Measurements from ENCODE around the gene SP140L. TPM values are rescaled to one million over a fixed set of nuclear protein-coding genes. Genes with fewer than 3 reads are reported as not detected.

The SP140L gene
- polyA plus RNA-seq, 1 of the 3 experiments (the other 2 are of a cell fraction) = 13.5 TPM

DNA sequence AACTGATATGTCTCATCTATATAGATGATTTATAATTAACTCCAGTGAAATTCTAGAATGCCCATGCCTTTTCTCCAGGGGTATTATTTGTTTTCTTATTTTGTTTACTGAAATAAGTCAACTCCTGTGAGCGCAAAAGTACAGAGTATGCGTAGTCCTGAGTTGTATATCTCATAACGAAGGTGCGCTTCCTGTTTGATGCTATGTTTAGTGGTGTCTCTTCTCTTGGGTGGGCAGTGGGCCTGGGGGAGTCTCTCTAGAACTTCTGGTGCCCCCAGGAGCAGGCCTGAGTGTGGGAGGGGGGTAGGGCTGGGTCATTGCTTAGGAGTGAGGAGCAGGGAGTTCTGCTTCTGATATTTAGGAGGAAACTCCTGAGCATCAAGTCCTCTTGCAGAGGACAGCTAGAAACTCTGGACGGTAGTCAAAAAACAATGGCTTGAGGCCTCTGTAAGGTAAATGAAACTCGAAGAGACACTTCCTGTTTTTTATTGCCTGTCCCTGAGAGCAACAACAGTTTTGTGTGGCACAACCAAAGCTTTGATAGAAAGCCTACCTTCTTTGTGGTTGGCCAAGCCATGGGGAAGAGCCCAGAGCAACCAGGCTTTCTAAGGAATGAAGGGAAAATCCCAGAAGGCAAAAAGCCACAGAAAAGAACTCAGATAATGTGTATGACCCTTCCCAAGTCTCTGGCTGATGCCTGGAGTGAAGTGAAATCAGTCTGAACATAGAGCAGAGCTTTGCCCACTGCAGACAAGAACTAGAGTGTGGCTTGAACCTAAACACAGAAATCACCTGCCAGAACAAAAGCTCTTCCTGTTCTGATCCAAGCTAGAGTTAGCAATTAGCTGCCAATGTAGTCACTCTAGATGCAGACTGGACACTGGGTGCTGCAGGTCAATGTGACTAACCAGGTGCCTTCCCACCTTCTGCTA lies 8.5 kb upstream of the SP140L start:
- Histone ChIP-seq H3K4me3 (ENCODE audit: low read depth in 2 of 2, low read length in 1 of 2) (no peak overlapping the region), H4K20me1 (ENCODE audit: insufficient read depth) (no peaks in the 10 kb centered on the region), H3K9ac (no peak overlapping the region), H2AFZ (ENCODE audit: low read depth) (no peak overlapping the region), H3F3A (replicated peaks; ENCODE audit: insufficient read depth) (no peaks in the 10 kb centered on the region), H3K9me2 (no peaks in the 10 kb centered on the region), H3K4me2 (no peak overlapping the region), H3K27ac (ENCODE audit: low read depth in 2 of 2, low read length in 1 of 2) (no peak overlapping the region), H3K27me3 (ENCODE audit: insufficient read depth) (no peaks in the 10 kb centered on the region), H3K4me1 (ENCODE audit: control insufficient read depth in 1 of 2, insufficient read depth in 2 of 2, low read depth in 1 of 2, low read length in 1 of 2) (no peaks in the 10 kb centered on the region), H3K36me3 (replicated peaks in 1 of 2; ENCODE audit: control insufficient read depth in 1 of 2, insufficient read depth in 2 of 2, low read length in 1 of 2) (no peaks in the 10 kb centered on the region), H3K79me2 (ENCODE audit: insufficient read depth) (no peaks in the 10 kb centered on the region), H3K9me3 (no peaks in the 10 kb centered on the region)
- TF ChIP-seq, protein P1, sequence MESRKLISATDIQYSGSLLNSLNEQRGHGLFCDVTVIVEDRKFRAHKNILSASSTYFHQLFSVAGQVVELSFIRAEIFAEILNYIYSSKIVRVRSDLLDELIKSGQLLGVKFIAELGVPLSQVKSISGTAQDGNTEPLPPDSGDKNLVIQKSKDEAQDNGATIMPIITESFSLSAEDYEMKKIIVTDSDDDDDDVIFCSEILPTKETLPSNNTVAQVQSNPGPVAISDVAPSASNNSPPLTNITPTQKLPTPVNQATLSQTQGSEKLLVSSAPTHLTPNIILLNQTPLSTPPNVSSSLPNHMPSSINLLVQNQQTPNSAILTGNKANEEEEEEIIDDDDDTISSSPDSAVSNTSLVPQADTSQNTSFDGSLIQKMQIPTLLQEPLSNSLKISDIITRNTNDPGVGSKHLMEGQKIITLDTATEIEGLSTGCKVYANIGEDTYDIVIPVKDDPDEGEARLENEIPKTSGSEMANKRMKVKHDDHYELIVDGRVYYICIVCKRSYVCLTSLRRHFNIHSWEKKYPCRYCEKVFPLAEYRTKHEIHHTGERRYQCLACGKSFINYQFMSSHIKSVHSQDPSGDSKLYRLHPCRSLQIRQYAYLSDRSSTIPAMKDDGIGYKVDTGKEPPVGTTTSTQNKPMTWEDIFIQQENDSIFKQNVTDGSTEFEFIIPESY (IDR thresholded peaks at IDR 0.05; ENCODE audit: borderline replicate concordance, low read depth) = no peak
- TF ChIP-seq FOSL2 (IDR thresholded peaks at IDR 0.05; ENCODE audit: borderline replicate concordance, low read depth) = no peak
- TF ChIP-seq, protein P2, sequence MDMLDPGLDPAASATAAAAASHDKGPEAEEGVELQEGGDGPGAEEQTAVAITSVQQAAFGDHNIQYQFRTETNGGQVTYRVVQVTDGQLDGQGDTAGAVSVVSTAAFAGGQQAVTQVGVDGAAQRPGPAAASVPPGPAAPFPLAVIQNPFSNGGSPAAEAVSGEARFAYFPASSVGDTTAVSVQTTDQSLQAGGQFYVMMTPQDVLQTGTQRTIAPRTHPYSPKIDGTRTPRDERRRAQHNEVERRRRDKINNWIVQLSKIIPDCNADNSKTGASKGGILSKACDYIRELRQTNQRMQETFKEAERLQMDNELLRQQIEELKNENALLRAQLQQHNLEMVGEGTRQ (IDR thresholded peaks at IDR 0.05; ENCODE audit: borderline replicate concordance, low read depth, low read length) = no peak
- TF ChIP-seq RCOR1 (IDR thresholded peaks at IDR 0.05; ENCODE audit: low read length) = no peak
- TF ChIP-seq RAD21 (IDR thresholded peaks at IDR 0.05; ENCODE audit: low read length) = no peak
- no peak for TF ChIP-seq SIN3A (IDR thresholded peaks at IDR 0.05; ENCODE audit: borderline replicate concordance, low read depth, low read length)
- TF ChIP-seq FOXJ3 (CRISPR knock-in tag; IDR thresholded peaks at IDR 0.05) = no peak
- no peak for TF ChIP-seq TAF1 (IDR thresholded peaks at IDR 0.05; ENCODE audit: borderline replicate concordance, low read depth, low read length)
- TF ChIP-seq SMC3 (IDR thresholded peaks at IDR 0.05; ENCODE audit: low read depth, low read length) = no peak
- no peak for TF ChIP-seq RXRA (IDR thresholded peaks at IDR 0.05; ENCODE audit: borderline replicate concordance, low read depth)
- TF ChIP-seq, protein P3, sequence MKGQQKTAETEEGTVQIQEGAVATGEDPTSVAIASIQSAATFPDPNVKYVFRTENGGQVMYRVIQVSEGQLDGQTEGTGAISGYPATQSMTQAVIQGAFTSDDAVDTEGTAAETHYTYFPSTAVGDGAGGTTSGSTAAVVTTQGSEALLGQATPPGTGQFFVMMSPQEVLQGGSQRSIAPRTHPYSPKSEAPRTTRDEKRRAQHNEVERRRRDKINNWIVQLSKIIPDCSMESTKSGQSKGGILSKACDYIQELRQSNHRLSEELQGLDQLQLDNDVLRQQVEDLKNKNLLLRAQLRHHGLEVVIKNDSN (IDR thresholded peaks at IDR 0.05; ENCODE audit: borderline replicate concordance, low read depth) = no peak
- no peak for TF ChIP-seq FOXM1 (IDR thresholded peaks at IDR 0.05; ENCODE audit: low read depth)
- TF ChIP-seq EZH2phosphoT487 (IDR thresholded peaks at IDR 0.05; ENCODE audit: borderline replicate concordance, low read depth) = no peak
- no peak for TF ChIP-seq MEF2A (IDR thresholded peaks at IDR 0.05; ENCODE audit: borderline replicate concordance, low read depth)
- TF ChIP-seq YY1 (IDR thresholded peaks at IDR 0.05; ENCODE audit: low read depth) = no peak
- no peak for TF ChIP-seq EP300 (IDR thresholded peaks at IDR 0.05; ENCODE audit: borderline replicate concordance in 1 of 2, low read depth in 1 of 2, low read length in 1 of 2)
- TF ChIP-seq, protein P4, sequence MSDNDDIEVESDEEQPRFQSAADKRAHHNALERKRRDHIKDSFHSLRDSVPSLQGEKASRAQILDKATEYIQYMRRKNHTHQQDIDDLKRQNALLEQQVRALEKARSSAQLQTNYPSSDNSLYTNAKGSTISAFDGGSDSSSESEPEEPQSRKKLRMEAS (IDR thresholded peaks at IDR 0.05; ENCODE audit: low read depth) = no peak
- TF ChIP-seq, protein P5, sequence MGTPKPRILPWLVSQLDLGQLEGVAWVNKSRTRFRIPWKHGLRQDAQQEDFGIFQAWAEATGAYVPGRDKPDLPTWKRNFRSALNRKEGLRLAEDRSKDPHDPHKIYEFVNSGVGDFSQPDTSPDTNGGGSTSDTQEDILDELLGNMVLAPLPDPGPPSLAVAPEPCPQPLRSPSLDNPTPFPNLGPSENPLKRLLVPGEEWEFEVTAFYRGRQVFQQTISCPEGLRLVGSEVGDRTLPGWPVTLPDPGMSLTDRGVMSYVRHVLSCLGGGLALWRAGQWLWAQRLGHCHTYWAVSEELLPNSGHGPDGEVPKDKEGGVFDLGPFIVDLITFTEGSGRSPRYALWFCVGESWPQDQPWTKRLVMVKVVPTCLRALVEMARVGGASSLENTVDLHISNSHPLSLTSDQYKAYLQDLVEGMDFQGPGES (IDR thresholded peaks at IDR 0.05; ENCODE audit: low read depth, low read length) = no peak
- TF ChIP-seq, protein P6, sequence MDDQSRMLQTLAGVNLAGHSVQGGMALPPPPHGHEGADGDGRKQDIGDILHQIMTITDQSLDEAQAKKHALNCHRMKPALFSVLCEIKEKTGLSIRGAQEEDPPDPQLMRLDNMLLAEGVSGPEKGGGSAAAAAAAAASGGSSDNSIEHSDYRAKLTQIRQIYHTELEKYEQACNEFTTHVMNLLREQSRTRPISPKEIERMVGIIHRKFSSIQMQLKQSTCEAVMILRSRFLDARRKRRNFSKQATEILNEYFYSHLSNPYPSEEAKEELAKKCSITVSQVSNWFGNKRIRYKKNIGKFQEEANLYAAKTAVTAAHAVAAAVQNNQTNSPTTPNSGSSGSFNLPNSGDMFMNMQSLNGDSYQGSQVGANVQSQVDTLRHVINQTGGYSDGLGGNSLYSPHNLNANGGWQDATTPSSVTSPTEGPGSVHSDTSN (IDR thresholded peaks at IDR 0.05) = no peak
- no peak for DNase-seq
- CTCF ChIA-PET = no interaction called here
- 64% methylated on average over 6 of the region's 6 CpGs for WGBS (ENCODE audit: low lambda C conversion rate)
- POLR2A ChIA-PET = no interaction called here

Data from SK-N-SH (cell line).